PC-3 (cell line): Measurements from ENCODE around the gene LSM3. TPM values are rescaled to one million over a fixed set of nuclear protein-coding genes. Genes with fewer than 3 reads are reported as not detected.

Source experiments
- ATAC-seq: fragments of 200-7000 bp; cut with Tn5 transposase; 2 replicates; pipeline ENCODE4 v1.9.1; 2020; ENCODE audit warnings: mild to moderate bottlenecking, moderate library complexity
- BruUV-seq: library from RNA; stranded (reverse); fragments of 400-500 nt; replicated peaks from 2 replicates; lab custom pipeline; 2021; lab: Mats Ljungman, UMichigan
- CTCF ChIA-PET: fragments of 300-600 bp; sonication (Branson Sonifier 250); formaldehyde crosslinking; loops from one replicate; lab custom pipeline; 2022; ENCODE audit warnings: antibody characterized with exemption; lab: Charles Lee
- POLR2A ChIA-PET: fragments of 300-600 bp; sonication (Branson Sonifier 250); formaldehyde crosslinking; loops from one replicate; lab custom pipeline; 2022; ENCODE audit warnings: antibody characterized with exemption; ENCODE audit not compliant: unreplicated experiment; lab: Charles Lee
- DNase-seq: peaks from one replicate; pipeline ENCODE4 v3.0.0-alpha.2; 2015
- H2AFZ ChIP-seq: fragments of 300-600 bp; sonication (generic); 2 replicates; pipeline ENCODE4 v1.6.0; 2016; ENCODE audit warnings: antibody characterized with exemption, low read length
- H3F3A ChIP-seq: fragments of 300-600 bp; sonication (generic); one replicate; pipeline ENCODE4 v1.6.0; 2017; ENCODE audit warnings: antibody characterized with exemption, low read length, control low read depth, mild to moderate bottlenecking; ENCODE audit not compliant: unreplicated experiment
- H3K27ac ChIP-seq: fragments of 300-600 bp; sonication (generic); 2 replicates; pipeline ENCODE4 v1.5.1; 2016; ENCODE audit warnings: mild to moderate bottlenecking, low read length
- H3K27me3 ChIP-seq: fragments of 300-600 bp; sonication (generic); 2 replicates; pipeline ENCODE4 v1.6.1; 2016; ENCODE audit warnings: low read length, mixed read lengths
- H3K36me3 ChIP-seq: fragments of 300-600 bp; sonication (generic); 2 replicates; pipeline ENCODE4 v1.6.1; 2016; ENCODE audit warnings: low read depth, mixed run types, low read length, mixed read lengths
- H3K4me1 ChIP-seq: fragments of 300-600 bp; sonication (generic); 2 replicates; pipeline ENCODE4 v1.5.1; 2016; ENCODE audit warnings: low read length; ENCODE audit not compliant: insufficient read depth
- H3K4me2 ChIP-seq: fragments of 300-600 bp; sonication (generic); 2 replicates; pipeline ENCODE4 v1.6.0; 2016; ENCODE audit warnings: low read length
- H3K4me3 ChIP-seq: fragments of 300-600 bp; sonication (generic); 2 replicates; pipeline ENCODE4 v1.5.1; 2016; ENCODE audit warnings: mild to moderate bottlenecking, low read length, mixed read lengths
- H3K79me2 ChIP-seq: fragments of 300-600 bp; sonication (generic); 2 replicates; pipeline ENCODE4 v1.6.1; 2017; ENCODE audit warnings: low read length, mixed read lengths
- H3K9ac ChIP-seq: fragments of 300-600 bp; sonication (generic); 2 replicates; pipeline ENCODE4 v1.6.0; 2016; ENCODE audit warnings: mild to moderate bottlenecking, low read length
- H3K9me2 ChIP-seq: fragments of 300-600 bp; sonication (generic); replicated peaks from 2 replicates; pipeline ENCODE4 v1.6.1; 2016; ENCODE audit warnings: mixed run types, low read length, mixed read lengths
- H3K9me3 ChIP-seq: fragments of 300-600 bp; sonication (generic); 2 replicates; pipeline ENCODE4 v1.6.1; 2016; ENCODE audit warnings: low read length, mixed read lengths
- H4K20me1 ChIP-seq: fragments of 300-600 bp; sonication (generic); 2 replicates; pipeline ENCODE4 v1.6.1; 2016; ENCODE audit warnings: low read length, mixed read lengths
- CTCF ChIP-seq: fragments of 300-600 bp; sonication (generic); conservative IDR thresholded peaks from 2 replicates; pipeline ENCODE4 v1.5.1; 2017; ENCODE audit warnings: antibody characterized with exemption, low read depth, mild to moderate bottlenecking, low read length
- EZH2 ChIP-seq: fragments of 300-600 bp; sonication (generic); IDR thresholded peaks from one replicate; pipeline ENCODE4 v1.6.1; 2017; ENCODE audit warnings: antibody characterized with exemption, mild to moderate bottlenecking, low read length; ENCODE audit not compliant: unreplicated experiment
- EZH2phosphoT487 ChIP-seq: fragments of 300-600 bp; sonication (generic); IDR thresholded peaks from 2 replicates; pipeline ENCODE4 v1.6.1; 2018; ENCODE audit warnings: mild to moderate bottlenecking, antibody characterized with exemption, low read length, borderline replicate concordance
- intact Hi-C: fragments of 100-400 bp; cut with micrococcal nuclease; formaldehyde crosslinking; loops from 2 replicates; pipeline ENCODE4 v1.9.0; 2023
- total RNA-seq: library from RNA; depleted of rRNA; stranded (reverse); fragments of >200 nt; gene quantifications from 2 replicates; pipeline ENCODE4 v1.2.3, GENCODE V29; 2014

The LSM3 gene
- total RNA-seq, 1 experiment from 2014 or later = 27.2 TPM

DNA sequence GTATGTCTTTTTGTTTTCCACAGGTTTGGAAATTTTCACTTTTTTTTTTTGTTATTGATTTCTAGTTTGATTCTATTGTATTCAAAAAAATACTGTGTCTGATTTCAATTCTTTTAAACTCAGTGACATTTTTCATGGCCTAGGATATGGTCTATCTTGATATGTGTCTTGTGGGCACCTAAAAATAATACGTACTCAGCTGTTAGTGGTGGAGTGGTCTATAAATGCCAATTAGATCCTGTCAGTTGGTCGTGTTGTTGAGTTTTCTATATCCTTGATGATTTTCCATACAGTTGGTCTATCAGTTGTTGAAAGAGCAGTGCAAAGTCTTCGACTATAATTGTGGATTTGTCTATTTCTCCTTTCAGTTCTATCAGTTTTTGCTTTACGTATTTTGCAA lies 61.7 kb downstream of the LSM3 start:
- TF ChIP-seq EZH2 = no peak
- no peak for TF ChIP-seq EZH2phosphoT487
- no peak for TF ChIP-seq CTCF
- H3K79me2 ChIP-seq = no peaks in the 10 kb centered on the region
- intact Hi-C loops = no loop called here
- H3K27ac ChIP-seq = no peak overlapping the region
- no peaks in the 10 kb centered on the region for H3F3A ChIP-seq
- no peaks in the 10 kb centered on the region for H3K9me2 ChIP-seq
- no peak overlapping the region for H2AFZ ChIP-seq
- peaks cover 6% of the 10 kb centered on the region for H3K4me1 ChIP-seq
- H3K27me3 ChIP-seq = no peaks in the 10 kb centered on the region
- no peak overlapping the region for H3K4me2 ChIP-seq
- H3K4me3 ChIP-seq = no peak overlapping the region
- ATAC-seq (no peak), DNase-seq (no peak)
- no peaks in the 10 kb centered on the region for H4K20me1 ChIP-seq
- H3K9me3 ChIP-seq = no peaks in the 10 kb centered on the region
- POLR2A ChIA-PET = no interaction called here
- H3K9ac ChIP-seq = no peak overlapping the region
- CTCF ChIA-PET = no interaction called here
- no TSS peak for BruUV-seq
- H3K36me3 ChIP-seq = no peaks in the 10 kb centered on the region

DNA sequence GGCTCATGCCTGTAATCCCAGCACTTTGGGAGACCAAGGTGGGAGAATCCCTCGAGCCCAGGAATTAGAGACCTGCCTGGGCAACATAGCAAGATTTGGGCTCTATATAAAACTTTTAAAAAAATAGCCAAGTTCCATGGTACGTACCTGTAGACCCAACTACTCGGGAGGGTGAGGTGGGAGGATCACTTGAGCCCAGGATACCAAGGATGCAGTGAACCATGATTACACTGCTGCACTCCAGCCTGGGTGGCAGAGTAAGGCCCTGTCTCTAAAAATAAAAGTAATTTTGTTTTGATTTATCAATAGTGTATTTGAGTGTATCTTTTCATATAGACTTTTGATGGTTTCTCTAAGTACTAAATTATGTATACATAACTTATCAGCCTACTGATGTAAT lies 63.1 kb downstream of the LSM3 start:
- CTCF ChIA-PET = no interaction called here
- no peaks in the 10 kb centered on the region for H3K79me2 ChIP-seq

More for the DNA sequence above, 63.1 kb downstream of the LSM3 start:
- POLR2A ChIA-PET = no interaction called here
- Histone ChIP-seq H4K20me1 (no peaks in the 10 kb centered on the region), H3K27ac (no peak overlapping the region), H3K4me3 (no peak overlapping the region), H3K9me2 (no peaks in the 10 kb centered on the region), H3K9ac (no peak overlapping the region), H3K27me3 (no peaks in the 10 kb centered on the region), H3K4me2 (no peak overlapping the region), H3K4me1 (no peaks in the 10 kb centered on the region), H3F3A (no peaks in the 10 kb centered on the region), H3K36me3 (no peaks in the 10 kb centered on the region), H2AFZ (no peak overlapping the region), H3K9me3 (no peaks in the 10 kb centered on the region)
- BruUV-seq = no TSS peak
- TF ChIP-seq CTCF (no peak), EZH2 (no peak), EZH2phosphoT487 (no peak)
- intact Hi-C loops = no loop called here
- DNase-seq = no peak
- ATAC-seq = no peak
